HEK293 (cell line): ENCODE data around the gene GJC2.

Experiments
- GLIS1 ChIP-seq: fragments of 450-650 bp; formaldehyde crosslinking; IDR thresholded peaks from 2 replicates; pipeline ENCODE4 v1.5.1; 2016; ENCODE audit warnings: missing biosample characterization, missing genetic modification characterization
- OVOL3 ChIP-seq: fragments of 450-650 bp; formaldehyde crosslinking; IDR thresholded peaks from 2 replicates; pipeline ENCODE4 v1.5.1; 2016; ENCODE audit warnings: missing biosample characterization, missing genetic modification characterization
- RBAK ChIP-seq: fragments of 450-650 bp; formaldehyde crosslinking; IDR thresholded peaks from 2 replicates; pipeline ENCODE4 v1.5.1; 2016; ENCODE audit warnings: missing biosample characterization, missing genetic modification characterization
- ZBTB7A ChIP-seq: fragments of 450-650 bp; formaldehyde crosslinking; IDR thresholded peaks from 2 replicates; pipeline ENCODE4 v1.5.1; 2016; ENCODE audit warnings: low read depth, missing biosample characterization, missing genetic modification characterization
- ZNF138 ChIP-seq: fragments of 450-650 bp; formaldehyde crosslinking; IDR thresholded peaks from 2 replicates; pipeline ENCODE4 v1.5.1; 2016; ENCODE audit warnings: missing biosample characterization, missing genetic modification characterization, borderline replicate concordance
- ZNF221 ChIP-seq: fragments of 450-650 bp; formaldehyde crosslinking; IDR thresholded peaks from 2 replicates; pipeline ENCODE4 v1.5.1; 2017; ENCODE audit warnings: missing biosample characterization, missing genetic modification characterization, borderline replicate concordance
- ZNF274 ChIP-seq, 2 experiments: fragments of 200-500 bp in 1 of 2; fragments of 450-650 bp in 1 of 2; sonication (Bioruptor generic) in 1 of 2; formaldehyde crosslinking in 1 of 2; IDR thresholded peaks; 2 replicates each; pipeline versions ENCODE4 v1.5.1 to v1.6.1; 2014 to 2016; ENCODE audit warnings: borderline replicate concordance in 1 of 2, inconsistent platforms in 1 of 2, low read length in 1 of 2, missing biosample characterization in 1 of 2, missing genetic modification characterization in 1 of 2
- ZNF354C ChIP-seq: fragments of 450-650 bp; formaldehyde crosslinking; IDR thresholded peaks from 2 replicates; pipeline ENCODE4 v1.5.1; 2016; ENCODE audit warnings: missing biosample characterization, missing genetic modification characterization, low read depth, borderline replicate concordance
- ZNF37A ChIP-seq: fragments of 450-650 bp; IDR thresholded peaks from 2 replicates; pipeline ENCODE4 v1.5.1; 2018; ENCODE audit warnings: missing biosample characterization, missing genetic modification characterization
- ZNF404 ChIP-seq: fragments of 450-650 bp; formaldehyde crosslinking; IDR thresholded peaks from 2 replicates; pipeline ENCODE4 v1.5.1; 2017; ENCODE audit warnings: missing biosample characterization, missing genetic modification characterization
- ZNF510 ChIP-seq: fragments of 450-650 bp; formaldehyde crosslinking; IDR thresholded peaks from 2 replicates; pipeline ENCODE4 v1.5.1; 2018; ENCODE audit warnings: mild to moderate bottlenecking, missing genetic modification characterization, missing biosample characterization; ENCODE audit not compliant: insufficient replicate concordance
- ZNF654 ChIP-seq: fragments of 450-650 bp; formaldehyde crosslinking; IDR thresholded peaks from 2 replicates; pipeline ENCODE4 v1.5.1; 2016; ENCODE audit warnings: low read depth, missing biosample characterization, missing genetic modification characterization
- ZNF707 ChIP-seq: fragments of 450-650 bp; formaldehyde crosslinking; IDR thresholded peaks from 2 replicates; pipeline ENCODE4 v1.5.1; 2016; ENCODE audit warnings: missing biosample characterization, missing genetic modification characterization
- ZNF747 ChIP-seq: fragments of 450-650 bp; formaldehyde crosslinking; IDR thresholded peaks from 2 replicates; pipeline ENCODE4 v1.5.1; 2016; ENCODE audit warnings: missing biosample characterization, missing genetic modification characterization
- TF ChIP-seq, protein P1 (sequence below): fragments of 450-650 bp; formaldehyde crosslinking; conservative IDR thresholded peaks from 2 replicates; pipeline ENCODE4 v1.5.1; 2016; ENCODE audit warnings: low read depth, missing biosample characterization, missing genetic modification characterization
- TF ChIP-seq, protein P2 (sequence below): fragments of 450-650 bp; formaldehyde crosslinking; IDR thresholded peaks from 2 replicates; pipeline ENCODE4 v1.5.1; 2016; ENCODE audit warnings: missing biosample characterization, missing genetic modification characterization
- TF ChIP-seq, protein P3 (sequence below): fragments of 450-650 bp; formaldehyde crosslinking; IDR thresholded peaks from 2 replicates; pipeline ENCODE4 v1.5.1; 2016; ENCODE audit warnings: missing biosample characterization, missing genetic modification characterization
- TF ChIP-seq, protein P4 (sequence below): fragments of 450-650 bp; formaldehyde crosslinking; IDR thresholded peaks from 2 replicates; pipeline ENCODE4 v1.5.1; 2017; ENCODE audit warnings: missing biosample characterization, missing genetic modification characterization
- TF ChIP-seq, protein P5 (sequence below): fragments of 450-650 bp; formaldehyde crosslinking; IDR thresholded peaks from 2 replicates; pipeline ENCODE4 v1.5.1; 2016; ENCODE audit warnings: missing biosample characterization, missing genetic modification characterization
- TF ChIP-seq, protein P6 (sequence below): fragments of 450-650 bp; formaldehyde crosslinking; IDR thresholded peaks from 2 replicates; pipeline ENCODE4 v1.5.1; 2016; ENCODE audit warnings: missing biosample characterization, missing genetic modification characterization, borderline replicate concordance
- TF ChIP-seq, protein P7 (sequence below): fragments of 450-650 bp; formaldehyde crosslinking; IDR thresholded peaks from 2 replicates; pipeline ENCODE4 v1.5.1; 2016; ENCODE audit warnings: missing biosample characterization, missing genetic modification characterization

The GJC2 gene

DNA sequence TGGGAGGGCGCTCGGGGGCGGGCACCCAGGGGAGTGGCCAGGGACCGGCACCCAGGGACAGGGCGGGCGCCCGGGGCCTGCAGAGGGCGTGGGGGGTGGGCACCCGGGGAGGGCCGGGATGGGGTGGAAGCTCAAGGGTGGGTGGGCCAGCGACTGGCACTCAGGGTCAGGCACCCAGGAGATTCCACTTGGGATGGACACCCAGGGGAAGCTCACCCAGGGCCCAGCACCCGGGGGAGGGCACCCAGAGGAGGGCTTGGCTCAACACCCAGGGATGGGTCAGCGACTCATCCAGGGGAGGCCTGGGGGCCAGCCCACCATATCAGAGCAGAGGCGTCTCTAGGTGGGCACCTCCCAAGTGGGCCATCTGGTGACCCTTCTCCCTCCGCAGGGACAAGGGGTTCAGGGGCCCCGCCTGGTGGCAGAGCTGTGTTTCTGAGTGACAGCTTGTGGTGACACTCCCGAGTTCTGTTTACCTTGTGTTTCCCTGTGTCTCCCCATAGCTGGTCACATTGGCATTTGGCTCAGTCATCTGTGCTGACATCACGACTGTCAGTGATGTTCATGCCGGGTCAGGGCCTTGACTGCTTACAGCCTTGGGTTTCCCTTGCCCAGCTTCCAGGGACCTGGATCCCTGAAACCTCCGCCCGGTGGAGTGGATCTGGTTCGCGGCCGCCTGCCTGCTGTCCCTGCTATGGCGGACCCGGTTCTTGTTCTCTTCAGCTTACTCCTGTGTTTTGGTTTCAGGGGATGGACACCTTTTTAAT, 16.6 kb downstream of the GJC2 start (continued):
- TF ChIP-seq, protein P1, sequence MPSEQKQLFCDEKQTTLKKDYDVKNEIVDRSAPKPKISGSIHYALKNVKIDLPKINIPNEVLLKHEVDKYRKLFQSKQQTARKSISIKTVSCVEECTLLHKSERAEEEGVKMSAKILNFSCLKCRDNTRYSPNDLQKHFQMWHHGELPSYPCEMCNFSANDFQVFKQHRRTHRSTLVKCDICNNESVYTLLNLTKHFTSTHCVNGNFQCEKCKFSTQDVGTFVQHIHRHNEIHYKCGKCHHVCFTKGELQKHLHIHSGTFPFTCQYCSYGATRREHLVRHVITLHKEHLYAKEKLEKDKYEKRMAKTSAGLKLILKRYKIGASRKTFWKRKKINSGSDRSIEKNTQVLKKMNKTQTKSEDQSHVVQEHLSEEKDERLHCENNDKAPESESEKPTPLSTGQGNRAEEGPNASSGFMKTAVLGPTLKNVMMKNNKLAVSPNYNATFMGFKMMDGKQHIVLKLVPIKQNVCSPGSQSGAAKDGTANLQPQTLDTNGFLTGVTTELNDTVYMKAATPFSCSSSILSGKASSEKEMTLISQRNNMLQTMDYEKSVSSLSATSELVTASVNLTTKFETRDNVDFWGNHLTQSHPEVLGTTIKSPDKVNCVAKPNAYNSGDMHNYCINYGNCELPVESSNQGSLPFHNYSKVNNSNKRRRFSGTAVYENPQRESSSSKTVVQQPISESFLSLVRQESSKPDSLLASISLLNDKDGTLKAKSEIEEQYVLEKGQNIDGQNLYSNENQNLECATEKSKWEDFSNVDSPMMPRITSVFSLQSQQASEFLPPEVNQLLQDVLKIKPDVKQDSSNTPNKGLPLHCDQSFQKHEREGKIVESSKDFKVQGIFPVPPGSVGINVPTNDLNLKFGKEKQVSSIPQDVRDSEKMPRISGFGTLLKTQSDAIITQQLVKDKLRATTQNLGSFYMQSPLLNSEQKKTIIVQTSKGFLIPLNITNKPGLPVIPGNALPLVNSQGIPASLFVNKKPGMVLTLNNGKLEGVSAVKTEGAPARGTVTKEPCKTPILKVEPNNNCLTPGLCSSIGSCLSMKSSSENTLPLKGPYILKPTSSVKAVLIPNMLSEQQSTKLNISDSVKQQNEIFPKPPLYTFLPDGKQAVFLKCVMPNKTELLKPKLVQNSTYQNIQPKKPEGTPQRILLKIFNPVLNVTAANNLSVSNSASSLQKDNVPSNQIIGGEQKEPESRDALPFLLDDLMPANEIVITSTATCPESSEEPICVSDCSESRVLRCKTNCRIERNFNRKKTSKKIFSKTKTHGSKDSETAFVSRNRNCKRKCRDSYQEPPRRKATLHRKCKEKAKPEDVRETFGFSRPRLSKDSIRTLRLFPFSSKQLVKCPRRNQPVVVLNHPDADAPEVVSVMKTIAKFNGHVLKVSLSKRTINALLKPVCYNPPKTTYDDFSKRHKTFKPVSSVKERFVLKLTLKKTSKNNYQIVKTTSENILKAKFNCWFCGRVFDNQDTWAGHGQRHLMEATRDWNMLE (tag by site-specific recombination) = no peak
- TF ChIP-seq ZNF274 (IDR thresholded peaks at IDR 0.05; ENCODE audit: low read length) = no peak
- no peak for TF ChIP-seq ZNF274 (tag by site-specific recombination; IDR thresholded peaks at IDR 0.05; ENCODE audit: borderline replicate concordance)
- TF ChIP-seq, protein P2, sequence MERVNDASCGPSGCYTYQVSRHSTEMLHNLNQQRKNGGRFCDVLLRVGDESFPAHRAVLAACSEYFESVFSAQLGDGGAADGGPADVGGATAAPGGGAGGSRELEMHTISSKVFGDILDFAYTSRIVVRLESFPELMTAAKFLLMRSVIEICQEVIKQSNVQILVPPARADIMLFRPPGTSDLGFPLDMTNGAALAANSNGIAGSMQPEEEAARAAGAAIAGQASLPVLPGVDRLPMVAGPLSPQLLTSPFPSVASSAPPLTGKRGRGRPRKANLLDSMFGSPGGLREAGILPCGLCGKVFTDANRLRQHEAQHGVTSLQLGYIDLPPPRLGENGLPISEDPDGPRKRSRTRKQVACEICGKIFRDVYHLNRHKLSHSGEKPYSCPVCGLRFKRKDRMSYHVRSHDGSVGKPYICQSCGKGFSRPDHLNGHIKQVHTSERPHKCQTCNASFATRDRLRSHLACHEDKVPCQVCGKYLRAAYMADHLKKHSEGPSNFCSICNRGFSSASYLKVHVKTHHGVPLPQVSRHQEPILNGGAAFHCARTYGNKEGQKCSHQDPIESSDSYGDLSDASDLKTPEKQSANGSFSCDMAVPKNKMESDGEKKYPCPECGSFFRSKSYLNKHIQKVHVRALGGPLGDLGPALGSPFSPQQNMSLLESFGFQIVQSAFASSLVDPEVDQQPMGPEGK = peak; percentile 82
- TF ChIP-seq GLIS1 (tag by site-specific recombination) = peak; percentile 97
- TF ChIP-seq, protein P3, sequence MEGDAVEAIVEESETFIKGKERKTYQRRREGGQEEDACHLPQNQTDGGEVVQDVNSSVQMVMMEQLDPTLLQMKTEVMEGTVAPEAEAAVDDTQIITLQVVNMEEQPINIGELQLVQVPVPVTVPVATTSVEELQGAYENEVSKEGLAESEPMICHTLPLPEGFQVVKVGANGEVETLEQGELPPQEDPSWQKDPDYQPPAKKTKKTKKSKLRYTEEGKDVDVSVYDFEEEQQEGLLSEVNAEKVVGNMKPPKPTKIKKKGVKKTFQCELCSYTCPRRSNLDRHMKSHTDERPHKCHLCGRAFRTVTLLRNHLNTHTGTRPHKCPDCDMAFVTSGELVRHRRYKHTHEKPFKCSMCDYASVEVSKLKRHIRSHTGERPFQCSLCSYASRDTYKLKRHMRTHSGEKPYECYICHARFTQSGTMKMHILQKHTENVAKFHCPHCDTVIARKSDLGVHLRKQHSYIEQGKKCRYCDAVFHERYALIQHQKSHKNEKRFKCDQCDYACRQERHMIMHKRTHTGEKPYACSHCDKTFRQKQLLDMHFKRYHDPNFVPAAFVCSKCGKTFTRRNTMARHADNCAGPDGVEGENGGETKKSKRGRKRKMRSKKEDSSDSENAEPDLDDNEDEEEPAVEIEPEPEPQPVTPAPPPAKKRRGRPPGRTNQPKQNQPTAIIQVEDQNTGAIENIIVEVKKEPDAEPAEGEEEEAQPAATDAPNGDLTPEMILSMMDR (tag by site-specific recombination) = peak; percentile 94
- TF ChIP-seq, protein P4, sequence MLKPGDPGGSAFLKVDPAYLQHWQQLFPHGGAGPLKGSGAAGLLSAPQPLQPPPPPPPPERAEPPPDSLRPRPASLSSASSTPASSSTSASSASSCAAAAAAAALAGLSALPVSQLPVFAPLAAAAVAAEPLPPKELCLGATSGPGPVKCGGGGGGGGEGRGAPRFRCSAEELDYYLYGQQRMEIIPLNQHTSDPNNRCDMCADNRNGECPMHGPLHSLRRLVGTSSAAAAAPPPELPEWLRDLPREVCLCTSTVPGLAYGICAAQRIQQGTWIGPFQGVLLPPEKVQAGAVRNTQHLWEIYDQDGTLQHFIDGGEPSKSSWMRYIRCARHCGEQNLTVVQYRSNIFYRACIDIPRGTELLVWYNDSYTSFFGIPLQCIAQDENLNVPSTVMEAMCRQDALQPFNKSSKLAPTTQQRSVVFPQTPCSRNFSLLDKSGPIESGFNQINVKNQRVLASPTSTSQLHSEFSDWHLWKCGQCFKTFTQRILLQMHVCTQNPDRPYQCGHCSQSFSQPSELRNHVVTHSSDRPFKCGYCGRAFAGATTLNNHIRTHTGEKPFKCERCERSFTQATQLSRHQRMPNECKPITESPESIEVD (tag by site-specific recombination) = no peak
- TF ChIP-seq RBAK (tag by site-specific recombination) = no peak
- TF ChIP-seq ZNF37A (tag by site-specific recombination) = no peak
- TF ChIP-seq ZNF510 (tag by site-specific recombination) = no peak
- TF ChIP-seq OVOL3 = no peak
- TF ChIP-seq, protein P5, sequence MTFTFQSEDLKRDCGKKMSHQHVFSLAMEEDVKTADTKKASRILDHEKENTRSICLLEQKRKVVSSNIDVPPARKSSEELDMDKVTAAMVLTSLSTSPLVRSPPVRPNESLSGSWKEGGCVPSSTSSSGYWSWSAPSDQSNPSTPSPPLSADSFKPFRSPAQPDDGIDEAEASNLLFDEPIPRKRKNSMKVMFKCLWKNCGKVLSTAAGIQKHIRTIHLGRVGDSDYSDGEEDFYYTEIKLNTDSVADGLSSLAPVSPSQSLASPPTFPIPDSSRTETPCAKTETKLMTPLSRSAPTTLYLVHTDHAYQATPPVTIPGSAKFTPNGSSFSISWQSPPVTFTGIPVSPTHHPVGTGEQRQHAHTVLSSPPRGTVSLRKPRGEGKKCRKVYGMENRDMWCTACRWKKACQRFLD (tag by site-specific recombination) = no peak
- TF ChIP-seq, protein P6, sequence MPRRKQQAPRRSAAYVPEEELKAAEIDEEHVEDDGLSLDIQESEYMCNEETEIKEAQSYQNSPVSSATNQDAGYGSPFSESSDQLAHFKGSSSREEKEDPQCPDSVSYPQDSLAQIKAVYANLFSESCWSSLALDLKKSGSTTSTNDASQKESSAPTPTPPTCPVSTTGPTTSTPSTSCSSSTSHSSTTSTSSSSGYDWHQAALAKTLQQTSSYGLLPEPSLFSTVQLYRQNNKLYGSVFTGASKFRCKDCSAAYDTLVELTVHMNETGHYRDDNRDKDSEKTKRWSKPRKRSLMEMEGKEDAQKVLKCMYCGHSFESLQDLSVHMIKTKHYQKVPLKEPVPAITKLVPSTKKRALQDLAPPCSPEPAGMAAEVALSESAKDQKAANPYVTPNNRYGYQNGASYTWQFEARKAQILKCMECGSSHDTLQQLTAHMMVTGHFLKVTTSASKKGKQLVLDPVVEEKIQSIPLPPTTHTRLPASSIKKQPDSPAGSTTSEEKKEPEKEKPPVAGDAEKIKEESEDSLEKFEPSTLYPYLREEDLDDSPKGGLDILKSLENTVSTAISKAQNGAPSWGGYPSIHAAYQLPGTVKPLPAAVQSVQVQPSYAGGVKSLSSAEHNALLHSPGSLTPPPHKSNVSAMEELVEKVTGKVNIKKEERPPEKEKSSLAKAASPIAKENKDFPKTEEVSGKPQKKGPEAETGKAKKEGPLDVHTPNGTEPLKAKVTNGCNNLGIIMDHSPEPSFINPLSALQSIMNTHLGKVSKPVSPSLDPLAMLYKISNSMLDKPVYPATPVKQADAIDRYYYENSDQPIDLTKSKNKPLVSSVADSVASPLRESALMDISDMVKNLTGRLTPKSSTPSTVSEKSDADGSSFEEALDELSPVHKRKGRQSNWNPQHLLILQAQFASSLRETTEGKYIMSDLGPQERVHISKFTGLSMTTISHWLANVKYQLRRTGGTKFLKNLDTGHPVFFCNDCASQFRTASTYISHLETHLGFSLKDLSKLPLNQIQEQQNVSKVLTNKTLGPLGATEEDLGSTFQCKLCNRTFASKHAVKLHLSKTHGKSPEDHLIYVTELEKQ (tag by site-specific recombination) = no peak
- TF ChIP-seq ZBTB7A (tag by site-specific recombination) = 0 out of 2 replicates have a peak, but pooled peaks have one; percentile 21
- no peak for TF ChIP-seq ZNF354C (tag by site-specific recombination)
- TF ChIP-seq, protein P7, sequence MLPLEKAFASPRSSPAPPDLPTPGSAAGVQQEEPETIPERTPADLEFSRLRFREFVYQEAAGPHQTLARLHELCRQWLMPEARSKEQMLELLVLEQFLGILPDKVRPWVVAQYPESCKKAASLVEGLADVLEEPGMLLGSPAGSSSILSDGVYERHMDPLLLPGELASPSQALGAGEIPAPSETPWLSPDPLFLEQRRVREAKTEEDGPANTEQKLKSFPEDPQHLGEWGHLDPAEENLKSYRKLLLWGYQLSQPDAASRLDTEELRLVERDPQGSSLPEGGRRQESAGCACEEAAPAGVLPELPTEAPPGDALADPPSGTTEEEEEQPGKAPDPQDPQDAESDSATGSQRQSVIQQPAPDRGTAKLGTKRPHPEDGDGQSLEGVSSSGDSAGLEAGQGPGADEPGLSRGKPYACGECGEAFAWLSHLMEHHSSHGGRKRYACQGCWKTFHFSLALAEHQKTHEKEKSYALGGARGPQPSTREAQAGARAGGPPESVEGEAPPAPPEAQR = no peak
- no peak for TF ChIP-seq ZNF747 (tag by site-specific recombination)
- no peak for TF ChIP-seq ZNF221 (tag by site-specific recombination)
- TF ChIP-seq ZNF138 = no peak
- no peak for TF ChIP-seq ZNF654 (tag by site-specific recombination)
- no peak for TF ChIP-seq ZNF404 (tag by site-specific recombination)
- no peak for TF ChIP-seq ZNF707 (tag by site-specific recombination)
